ENCODE data around the gene TSPAN9.

- TF ChIP-seq POLR2AphosphoS5 (IDR thresholded peaks at IDR 0.05; ENCODE audit: low read depth) (no peak), CTCF (IDR thresholded peaks at IDR 0.05; ENCODE audit: insufficient read depth, low read length) (no peak), REST (IDR thresholded peaks at IDR 0.05; ENCODE audit: insufficient replicate concordance, low read depth) (no peak), GABPA (IDR thresholded peaks at IDR 0.05; ENCODE audit: low read depth) (no peak)
Observed at GRCh38 chr12:3032161-3032560, 45.0 kb upstream of the TSPAN9 start.
